Left cardiac atrium (tissue), 4 donors: Measurements from ENCODE around the gene MRPL41. TPM values are rescaled to one million over a fixed set of nuclear protein-coding genes. Genes with fewer than 3 reads are reported as not detected.
"Not testable (repeated sequence)": the region's sequence is repeated elsewhere in the genome, so short reads cannot be mapped to it uniquely, and the experiment has no call there.

ENCODE experiments used
- ATAC-seq, 2 donors: fragments of 200-7000 bp; cut with Tn5 transposase; one replicate each; pipeline ENCODE4 v1.9.1; 2020; ENCODE audit warnings: mild to moderate bottlenecking in 2 of 2, moderate library complexity in 2 of 2
- DNase-seq: peaks from one replicate; pipeline ENCODE4 v3.0.0-alpha.2; 2020
- intact Hi-C, 2 donors: fragments of 100-400 bp; cut with DNase I; formaldehyde crosslinking; loops; one replicate each; pipeline versions ENCODE4 v1.14.1 to v1.15.1; 2022 to 2023
- total RNA-seq, 2 donors: library from RNA; stranded (reverse); fragmentation: NEBNext Ultra II Directional; extraction: Animal tissue kit (Norgen Biotek cat#: 25700); gene quantifications; one replicate each; pipeline ENCODE4 v1.2.1, GENCODE V29; 2021
- donor health status: DM: no; HTN: yes; CAD: no.
- donor health status: DM: no; HTN: yes; CAD: no; lungs with severe emphysema.
- donor health status: DM: yes; HTN: yes; CAD: no.
- donor health status: Dilated cardiomyopathy.

MRPL41 gene
- total RNA-seq, 2 donors from 2014 or later: 171 to 182 TPM

- peak; percentile 49 for DNase-seq
- intact Hi-C loops: no loop called here
- ATAC-seq: peak in 1 of 2 donors; percentile 49
These were observed 6.6 kb upstream of the MRPL41 start for GRCh38 chr9:137545123-137545522.

- DNase-seq (peak; percentile 56), ATAC-seq (no peak)
- intact Hi-C loops: no loop called here
These were observed 3.8 kb upstream of the MRPL41 start for GRCh38 chr9:137547687-137548543.

GRCh38 chr9:137550231-137550621, 1.5 kb upstream of the MRPL41 start, which contains the start of gene PNPLA7:
TSS of gene PNPLA7 (minus strand) at chr9:137550402. CDS start at chr9:137550197, 205 bp downstream.
- intact Hi-C loops: no loop called here
- DNase-seq: peak; percentile 90

GRCh38 chr9:137550958-137551263, 768 bp upstream of the MRPL41 start:
- ATAC-seq: peak; percentile 1 to 4
- intact Hi-C loops, DNase-seq: not testable (repeated sequence)

More at GRCh38 chr9:137550231-137550621, 1.5 kb upstream of the MRPL41 start, which contains the start of gene PNPLA7:
- ATAC-seq: peak; percentile 80 to 85

- intact Hi-C loops: no loop called here
- DNase-seq (no peak), ATAC-seq (peak; percentile 6 to 23)
These were observed 516 bp downstream of the MRPL41 start for GRCh38 chr9:137552022-137552768.

- not testable (repeated sequence) for DNase-seq, ATAC-seq
These were observed 2.0 kb downstream of the MRPL41 start for GRCh38 chr9:137553654-137554053.

GRCh38 chr9:137554349-137554748, 2.7 kb downstream of the MRPL41 start:
- DNase-seq (no peak), ATAC-seq (no peak)
- intact Hi-C loops: no loop called here

More at GRCh38 chr9:137553654-137554053, 2.0 kb downstream of the MRPL41 start:
- intact Hi-C loops: not testable (repeated sequence)

- ATAC-seq (no peak), DNase-seq (no peak)
- intact Hi-C loops: no loop called here
These were observed 3.5 kb downstream of the MRPL41 start for GRCh38 chr9:137555179-137555578.

GRCh38 chr9:137556069-137556838, 4.6 kb downstream of the MRPL41 start:
- ATAC-seq (no peak), DNase-seq (no peak)
- intact Hi-C loops: no loop called here

- intact Hi-C loops: no loop called here
- ATAC-seq (no peak), DNase-seq (no peak)
These were observed 6.4 kb downstream of the MRPL41 start for GRCh38 chr9:137558127-137558526.

GRCh38 chr9:137564134-137564533, 12.5 kb downstream of the MRPL41 start:
- intact Hi-C loops: no loop called here

GRCh38 chr9:137564817-137565411, 13.2 kb downstream of the MRPL41 start:
- DNase-seq (no peak), ATAC-seq (no peak)
- intact Hi-C loops: no loop called here

More at GRCh38 chr9:137564134-137564533, 12.5 kb downstream of the MRPL41 start:
- DNase-seq (no peak), ATAC-seq (no peak)

GRCh38 chr9:137568445-137568844, 16.8 kb downstream of the MRPL41 start:
- DNase-seq, ATAC-seq, intact Hi-C loops: not testable (repeated sequence)

- intact Hi-C loops: no loop called here
- no peak for ATAC-seq
- DNase-seq: no peak
These were observed 18.0 kb downstream of the MRPL41 start for GRCh38 chr9:137569609-137570203.

- ATAC-seq: no peak
- intact Hi-C loops: no loop called here
These were observed 18.9 kb downstream of the MRPL41 start for GRCh38 chr9:137570566-137570965.

GRCh38 chr9:137574192-137574591, 22.5 kb downstream of the MRPL41 start:
- ATAC-seq (no peak), DNase-seq (no peak)
- intact Hi-C loops: no loop called here

More at GRCh38 chr9:137570566-137570965, 18.9 kb downstream of the MRPL41 start:
- DNase-seq: no peak

GRCh38 chr9:137575364-137575715, 23.7 kb downstream of the MRPL41 start:
- ATAC-seq (no peak), DNase-seq (no peak)
- intact Hi-C loops: no loop called here

GRCh38 chr9:137575716-137576411, 24.2 kb downstream of the MRPL41 start:
- peak; percentile 2 to 5 for ATAC-seq
- no peak for DNase-seq
- intact Hi-C loops: no loop called here
